GM12864 (cell line): ENCODE data around the gene ACTL6B.

ENCODE experiments used
- DNase-seq: peaks from one replicate; pipeline ENCODE4 v3.0.0-alpha.2; 2011; ENCODE audit warnings: low read depth
- H3K4me3 ChIP-seq: 2 replicates; pipeline ENCODE4 v1.5.1; 2011; ENCODE audit warnings: mild to moderate bottlenecking, low read depth, low read length, control low read depth
- CTCF ChIP-seq: IDR thresholded peaks from 2 replicates; pipeline ENCODE4 v1.5.1; 2011; ENCODE audit warnings: low read depth, mild to moderate bottlenecking, moderate library complexity, low read length, control low read depth, inconsistent platforms; ENCODE audit errors: missing control alignments

ACTL6B gene

GRCh38 chr7:100629117-100629716 lies 27.0 kb downstream of the ACTL6B start:
- DNase-seq: no peak
- TF ChIP-seq CTCF: peak; percentile 50
- H3K4me3 ChIP-seq: no peak overlapping the region

- DNase-seq: no peak
- peak overlapping the region; percentile 49 for H3K4me3 ChIP-seq
Measured at GRCh38 chr7:100627238-100627549, 29.1 kb downstream of the ACTL6B start.

GRCh38 chr7:100626530-100627237 lies 29.6 kb downstream of the ACTL6B start:
- H3K4me3 ChIP-seq: peak overlapping the region; percentile 49
- TF ChIP-seq CTCF: no peak
- no peak for DNase-seq

More at GRCh38 chr7:100627238-100627549, 29.1 kb downstream of the ACTL6B start:
- no peak for TF ChIP-seq CTCF

GRCh38 chr7:100626055-100626454 lies 30.2 kb downstream of the ACTL6B start:
- DNase-seq: no peak

GRCh38 chr7:100623951-100624824 lies 32.1 kb downstream of the ACTL6B start:
- H3K4me3 ChIP-seq: no peak overlapping the region
- no peak for DNase-seq
- TF ChIP-seq CTCF: no peak

More at GRCh38 chr7:100626055-100626454, 30.2 kb downstream of the ACTL6B start:
- H3K4me3 ChIP-seq: peak overlapping the region; percentile 28; the same call in 1 of the 2 replicates
- no peak for TF ChIP-seq CTCF

- DNase-seq: no peak
- no peak overlapping the region for H3K4me3 ChIP-seq
- TF ChIP-seq CTCF: no peak
Measured at GRCh38 chr7:100621554-100621953, 34.7 kb downstream of the ACTL6B start.
